IMR-90 (cell line): ENCODE data around the gene KAZN. TPM values are rescaled to one million over a fixed set of nuclear protein-coding genes. Genes with fewer than 3 reads are reported as not detected.

Experiments
- ATAC-seq: fragments of 200-7000 bp; cut with Tn5 transposase; 2 replicates; pipeline ENCODE4 v1.9.1; 2020; ENCODE audit warnings: low read depth, mild to moderate bottlenecking, moderate library complexity
- BruUV-seq: library from RNA; stranded (reverse); fragments of 400-500 nt; replicated peaks from 2 replicates; lab custom pipeline; 2021; lab: Mats Ljungman, UMichigan
- CTCF ChIA-PET: fragments of 300-600 bp; formaldehyde crosslinking; extraction: SDS; loops from one replicate; lab custom pipeline; 2021; ENCODE audit warnings: antibody characterized with exemption; lab: Yijun Ruan, JAX
- POLR2A ChIA-PET: fragments of 300-600 bp; sonication (Branson Sonifier 250); formaldehyde crosslinking; loops from one replicate; lab custom pipeline; 2022; ENCODE audit warnings: antibody characterized with exemption; ENCODE audit not compliant: unreplicated experiment; lab: Charles Lee
- DNase-seq: peaks from one replicate; pipeline ENCODE4 v3.0.0; 2013
- H2AFZ ChIP-seq: replicated peaks from 2 replicates; pipeline ENCODE3; 2013; ENCODE audit warnings: low read length, mild to moderate bottlenecking; ENCODE audit not compliant: poor library complexity
- H2AK5ac ChIP-seq: 2 replicates; pipeline ENCODE4 v1.6.1; 2013; ENCODE audit warnings: low read depth, low read length, inconsistent platforms
- H2AK9ac ChIP-seq: replicated peaks from 2 replicates; pipeline ENCODE3; 2013; ENCODE audit warnings: mild to moderate bottlenecking, low read depth, low read length, moderate library complexity; ENCODE audit not compliant: poor library complexity
- H2BK120ac ChIP-seq: 2 replicates; pipeline ENCODE4 v1.6.1; 2013; ENCODE audit warnings: low read depth, low read length, inconsistent platforms
- H2BK15ac ChIP-seq: 3 replicates; pipeline ENCODE4 v1.6.1; 2013; ENCODE audit warnings: low read depth, low read length, inconsistent platforms
- H2BK20ac ChIP-seq: 2 replicates; pipeline ENCODE4 v1.6.1; 2013; ENCODE audit warnings: low read depth, mild to moderate bottlenecking, inconsistent platforms, low read length, moderate library complexity
- H2BK5ac ChIP-seq: 2 replicates; pipeline ENCODE4 v1.6.1; 2013; ENCODE audit warnings: mild to moderate bottlenecking, low read depth, low read length, inconsistent platforms; ENCODE audit not compliant: poor library complexity, severe bottlenecking
- H3K14ac ChIP-seq: replicated peaks from 2 replicates; pipeline ENCODE4 v1.6.1; 2013; ENCODE audit warnings: low read depth, low read length, inconsistent platforms
- H3K18ac ChIP-seq: 2 replicates; pipeline ENCODE4 v1.6.1; 2013; ENCODE audit warnings: low read depth, low read length, control low read depth
- H3K23ac ChIP-seq: 2 replicates; pipeline ENCODE4 v1.6.1; 2013; ENCODE audit warnings: low read depth, low read length, inconsistent platforms
- H3K27ac ChIP-seq: 2 replicates; pipeline ENCODE4 v1.5.1; 2013; ENCODE audit warnings: mild to moderate bottlenecking, control low read depth, low read length; ENCODE audit not compliant: insufficient read depth
- H3K27me3 ChIP-seq: 2 replicates; pipeline ENCODE4 v1.6.1; 2013; ENCODE audit warnings: low read length; ENCODE audit not compliant: control insufficient read depth, insufficient read depth
- H3K36me3 ChIP-seq: 2 replicates; pipeline ENCODE4 v1.6.1; 2013; ENCODE audit warnings: low read length, mixed read lengths; ENCODE audit not compliant: control insufficient read depth, insufficient read depth
- H3K4ac ChIP-seq: 2 replicates; pipeline ENCODE4 v1.6.1; 2013; ENCODE audit warnings: low read depth, low read length, inconsistent platforms
- H3K4me1 ChIP-seq: 2 replicates; pipeline ENCODE4 v1.6.1; 2013; ENCODE audit warnings: low read length, mixed read lengths; ENCODE audit not compliant: control insufficient read depth, insufficient read depth
- H3K4me2 ChIP-seq: 2 replicates; pipeline ENCODE4 v1.6.1; 2013; ENCODE audit warnings: low read depth, mild to moderate bottlenecking, control low read depth, low read length, moderate library complexity
- H3K4me3 ChIP-seq: 2 replicates; pipeline ENCODE4 v1.5.1; 2013; ENCODE audit warnings: low read depth, mild to moderate bottlenecking, control low read depth, low read length, moderate library complexity; ENCODE audit not compliant: insufficient read depth
- H3K56ac ChIP-seq: 2 replicates; pipeline ENCODE4 v1.6.1; 2013; ENCODE audit warnings: low read length, inconsistent platforms; ENCODE audit not compliant: insufficient read depth; ENCODE audit errors: extremely low read depth
- H3K79me1 ChIP-seq, 2 experiments: 2 replicates each; pipeline ENCODE4 v1.6.1; 2013; ENCODE audit warnings: low read length in 2 of 2, inconsistent platforms in 1 of 2, low read depth in 1 of 2
- H3K9ac ChIP-seq: 2 replicates; pipeline ENCODE4 v1.6.1; 2013; ENCODE audit warnings: low read depth, low read length, control low read depth
- H3K9me1 ChIP-seq: 2 replicates; pipeline ENCODE4 v1.6.1; 2013; ENCODE audit warnings: low read length, inconsistent platforms; ENCODE audit not compliant: insufficient read depth
- H3K9me3 ChIP-seq: 2 replicates; pipeline ENCODE4 v1.6.1; 2013; ENCODE audit warnings: low read length; ENCODE audit not compliant: control insufficient read depth, insufficient read depth
- H4K20me1 ChIP-seq: 2 replicates; pipeline ENCODE4 v1.6.1; 2013; ENCODE audit warnings: low read length, inconsistent platforms; ENCODE audit not compliant: insufficient read depth
- H4K5ac ChIP-seq: 2 replicates; pipeline ENCODE4 v1.6.1; 2013; ENCODE audit warnings: mild to moderate bottlenecking, low read depth, low read length, control low read depth
- H4K8ac ChIP-seq, 2 experiments: 2 replicates each; pipeline ENCODE4 v1.6.1; 2013; ENCODE audit warnings: low read depth in 2 of 2, low read length in 2 of 2, control low read depth in 1 of 2, inconsistent platforms in 1 of 2
- H4K91ac ChIP-seq: 2 replicates; pipeline ENCODE4 v1.6.1; 2013; ENCODE audit warnings: low read depth, low read length, inconsistent platforms; ENCODE audit not compliant: insufficient read depth
- BHLHE40 ChIP-seq: fragments of 150-350 bp; IDR thresholded peaks from 2 replicates; pipeline ENCODE4 v1.6.1; 2016; ENCODE audit warnings: mild to moderate bottlenecking, low read depth, low read length
- CEBPB ChIP-seq: IDR thresholded peaks from 2 replicates; pipeline ENCODE4 v1.6.1; 2012; ENCODE audit warnings: low read depth, low read length, improper control_type of control experiment
- CHD1 ChIP-seq: IDR thresholded peaks from 2 replicates; pipeline ENCODE4 v1.6.1; 2012; ENCODE audit warnings: low read depth, low read length, improper control_type of control experiment
- FOS ChIP-seq: fragments of 150-350 bp; IDR thresholded peaks from 2 replicates; pipeline ENCODE4 v1.6.1; 2016; ENCODE audit warnings: low read depth, low read length
- MAFK ChIP-seq: IDR thresholded peaks from 2 replicates; pipeline ENCODE4 v1.6.1; 2012; ENCODE audit warnings: low read depth, low read length, improper control_type of control experiment
- MAZ ChIP-seq: IDR thresholded peaks from 2 replicates; pipeline ENCODE4 v1.6.1; 2012; ENCODE audit warnings: low read depth, mild to moderate bottlenecking, low read length, improper control_type of control experiment, moderate library complexity, borderline replicate concordance
- MXI1 ChIP-seq: IDR thresholded peaks from 2 replicates; pipeline ENCODE4 v1.6.1; 2012; ENCODE audit warnings: low read depth, mild to moderate bottlenecking, low read length, moderate library complexity, borderline replicate concordance
- NFE2L2 ChIP-seq: fragments of 150-350 bp; IDR thresholded peaks from 2 replicates; pipeline ENCODE4 v1.6.1; 2016; ENCODE audit warnings: low read depth, mild to moderate bottlenecking, low read length
- POLR2A ChIP-seq: IDR thresholded peaks from 2 replicates; pipeline ENCODE4 v1.6.1; 2012; ENCODE audit warnings: mild to moderate bottlenecking, low read depth, low read length
- RAD21 ChIP-seq: IDR thresholded peaks from 2 replicates; pipeline ENCODE4 v1.6.1; 2012; ENCODE audit warnings: low read length, improper control_type of control experiment
- RCOR1 ChIP-seq: IDR thresholded peaks from 2 replicates; pipeline ENCODE4 v1.6.1; 2012; ENCODE audit warnings: mild to moderate bottlenecking, low read length, improper control_type of control experiment; ENCODE audit not compliant: insufficient replicate concordance
- RFX5 ChIP-seq: IDR thresholded peaks from 2 replicates; pipeline ENCODE4 v1.8.0; 2012; ENCODE audit warnings: low read depth, mild to moderate bottlenecking, low read length, moderate library complexity
- SMC3 ChIP-seq: fragments of 150-350 bp; IDR thresholded peaks from 2 replicates; pipeline ENCODE4 v1.6.1; 2016; ENCODE audit warnings: low read depth, mild to moderate bottlenecking, antibody characterized with exemption, low read length, moderate library complexity
- WGBS, 2 experiments: methylation state at CpG; one replicate each; pipeline versions ENCODE4 v1.1.5 to v1.1.7; 2013; ENCODE audit warnings: missing lambda C conversion rate in 2 of 2; ENCODE audit not compliant: insufficient read length in 1 of 2; ENCODE audit errors: extremely low coverage in 2 of 2; 5-methylcytosine and 5-hydroxymethylcytosine counted together
- dilution Hi-C: fragments of 300-500 bp; cut with HindIII; formaldehyde crosslinking; loops from one replicate; pipeline ENCODE4 v1.14.3; 2018; ENCODE audit warnings: low sequenced_read_pairs; ENCODE audit not compliant: unreplicated experiment
- in situ Hi-C: fragments of 300-500 bp; cut with MboI; formaldehyde crosslinking; loops from 3 replicates; pipeline ENCODE4 v1.14.3; 2019; ENCODE audit warnings: low sequenced_read_pairs, inconsistent platforms, mixed read lengths
- intact Hi-C: fragments of 100-400 bp; cut with micrococcal nuclease; formaldehyde crosslinking; loops from 2 replicates; pipeline ENCODE4 v1.10.0; 2022
- polyA plus RNA-seq, 3 experiments: library from polyadenylated mRNA; depleted of rRNA; stranded (reverse); fragments of >200 nt; gene quantifications; 2 replicates each; pipeline ENCODE4 v1.2.3, GENCODE V29; 2012; ENCODE audit warnings: low replicate concordance in 1 of 3
- total RNA-seq: library from RNA; depleted of rRNA; stranded (reverse); fragments of >200 nt; gene quantifications from 2 replicates; pipeline ENCODE4 v1.2.3, GENCODE V29; 2012
- TF ChIP-seq, protein P1 (sequence below): fragments of 150-350 bp; IDR thresholded peaks from 2 replicates; pipeline ENCODE4 v1.6.1; 2016; ENCODE audit warnings: low read depth, mild to moderate bottlenecking, low read length, moderate library complexity, borderline replicate concordance
- TF ChIP-seq, protein P2 (sequence below): conservative IDR thresholded peaks from 2 replicates; pipeline ENCODE4 v1.5.1; 2012; ENCODE audit warnings: mild to moderate bottlenecking, low read depth, low read length, improper control_type of control experiment
- TF ChIP-seq, protein P3 (sequence below): fragments of 150-350 bp; IDR thresholded peaks from 2 replicates; pipeline ENCODE4 v1.6.1; 2017; ENCODE audit warnings: mild to moderate bottlenecking, antibody characterized with exemption, low read length, low read depth

The KAZN gene
- total and polyA plus RNA-seq, 2 of the 4 experiments (the other 2 are of a cell fraction) = 5.2 to 10.5 TPM

DNA sequence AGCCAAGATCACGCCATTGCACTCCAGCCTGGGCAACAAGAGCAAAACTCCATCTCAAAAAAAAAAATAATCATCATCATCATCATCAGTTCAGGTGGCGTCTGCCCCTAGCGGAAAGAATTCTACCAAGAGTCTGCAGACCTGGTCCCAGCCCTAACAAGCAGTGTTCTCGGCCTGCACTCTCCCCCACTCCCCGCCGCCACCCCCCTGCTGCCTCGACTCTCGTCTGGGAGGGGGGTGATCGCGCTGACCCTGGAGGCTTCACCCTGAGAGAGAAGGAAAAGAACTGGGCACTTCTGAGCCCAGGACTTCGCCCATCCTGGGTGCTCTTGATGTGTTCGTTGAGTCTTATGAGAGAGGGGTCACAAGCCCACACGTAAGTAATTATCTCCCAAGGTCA, 394.9 kb downstream of the KAZN start:
- TF ChIP-seq RFX5 (no peak), RAD21 (no peak), FOS (no peak), MAFK (no peak), CHD1 (no peak), POLR2A (no peak), MXI1 (no peak), NFE2L2 (no peak), CEBPB (no peak), MAZ (no peak), RCOR1 (no peak), BHLHE40 (no peak), SMC3 (no peak)
- TF ChIP-seq, protein P1, sequence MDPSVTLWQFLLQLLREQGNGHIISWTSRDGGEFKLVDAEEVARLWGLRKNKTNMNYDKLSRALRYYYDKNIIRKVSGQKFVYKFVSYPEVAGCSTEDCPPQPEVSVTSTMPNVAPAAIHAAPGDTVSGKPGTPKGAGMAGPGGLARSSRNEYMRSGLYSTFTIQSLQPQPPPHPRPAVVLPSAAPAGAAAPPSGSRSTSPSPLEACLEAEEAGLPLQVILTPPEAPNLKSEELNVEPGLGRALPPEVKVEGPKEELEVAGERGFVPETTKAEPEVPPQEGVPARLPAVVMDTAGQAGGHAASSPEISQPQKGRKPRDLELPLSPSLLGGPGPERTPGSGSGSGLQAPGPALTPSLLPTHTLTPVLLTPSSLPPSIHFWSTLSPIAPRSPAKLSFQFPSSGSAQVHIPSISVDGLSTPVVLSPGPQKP = no peak
- TF ChIP-seq, protein P2, sequence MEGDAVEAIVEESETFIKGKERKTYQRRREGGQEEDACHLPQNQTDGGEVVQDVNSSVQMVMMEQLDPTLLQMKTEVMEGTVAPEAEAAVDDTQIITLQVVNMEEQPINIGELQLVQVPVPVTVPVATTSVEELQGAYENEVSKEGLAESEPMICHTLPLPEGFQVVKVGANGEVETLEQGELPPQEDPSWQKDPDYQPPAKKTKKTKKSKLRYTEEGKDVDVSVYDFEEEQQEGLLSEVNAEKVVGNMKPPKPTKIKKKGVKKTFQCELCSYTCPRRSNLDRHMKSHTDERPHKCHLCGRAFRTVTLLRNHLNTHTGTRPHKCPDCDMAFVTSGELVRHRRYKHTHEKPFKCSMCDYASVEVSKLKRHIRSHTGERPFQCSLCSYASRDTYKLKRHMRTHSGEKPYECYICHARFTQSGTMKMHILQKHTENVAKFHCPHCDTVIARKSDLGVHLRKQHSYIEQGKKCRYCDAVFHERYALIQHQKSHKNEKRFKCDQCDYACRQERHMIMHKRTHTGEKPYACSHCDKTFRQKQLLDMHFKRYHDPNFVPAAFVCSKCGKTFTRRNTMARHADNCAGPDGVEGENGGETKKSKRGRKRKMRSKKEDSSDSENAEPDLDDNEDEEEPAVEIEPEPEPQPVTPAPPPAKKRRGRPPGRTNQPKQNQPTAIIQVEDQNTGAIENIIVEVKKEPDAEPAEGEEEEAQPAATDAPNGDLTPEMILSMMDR = no peak
- TF ChIP-seq, protein P3, sequence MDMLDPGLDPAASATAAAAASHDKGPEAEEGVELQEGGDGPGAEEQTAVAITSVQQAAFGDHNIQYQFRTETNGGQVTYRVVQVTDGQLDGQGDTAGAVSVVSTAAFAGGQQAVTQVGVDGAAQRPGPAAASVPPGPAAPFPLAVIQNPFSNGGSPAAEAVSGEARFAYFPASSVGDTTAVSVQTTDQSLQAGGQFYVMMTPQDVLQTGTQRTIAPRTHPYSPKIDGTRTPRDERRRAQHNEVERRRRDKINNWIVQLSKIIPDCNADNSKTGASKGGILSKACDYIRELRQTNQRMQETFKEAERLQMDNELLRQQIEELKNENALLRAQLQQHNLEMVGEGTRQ = no peak
- CTCF ChIA-PET = no interaction called here

More for the DNA sequence above, 394.9 kb downstream of the KAZN start:
- H3K27ac ChIP-seq = no peak overlapping the region
- no peak overlapping the region for H2AK5ac ChIP-seq
- DNase-seq (no peak), ATAC-seq (no peak)
- H3K36me3 ChIP-seq = no peaks in the 10 kb centered on the region
- no peaks in the 10 kb centered on the region for H3K9me3 ChIP-seq
- no peaks in the 10 kb centered on the region for H3K27me3 ChIP-seq
- peaks cover 18 to 78% of the 10 kb centered on the region in 2 experiments for H3K79me1 ChIP-seq
- H2BK20ac ChIP-seq = no peak overlapping the region
- H3K23ac ChIP-seq = no peak overlapping the region
- WGBS, 2 experiments = no CpG with 5 or more reads among the region's 13 CpGs
- POLR2A ChIA-PET = no interaction called here
- peaks cover 40% of the 10 kb centered on the region for H3K9me1 ChIP-seq
- H3K4me1 ChIP-seq = peaks cover 21% of the 10 kb centered on the region
- H3K18ac ChIP-seq = no peak overlapping the region
- H3K4ac ChIP-seq = no peak overlapping the region
- intact Hi-C loops = no loop called here
- no TSS peak for BruUV-seq
- H2AK9ac ChIP-seq = no peak overlapping the region
- in situ Hi-C loops = no loop called here
- H2BK5ac ChIP-seq = no peak overlapping the region
- H2BK120ac ChIP-seq = no peak overlapping the region
- H4K8ac ChIP-seq = no peak overlapping the region
- no peak overlapping the region for H4K5ac ChIP-seq
- peaks cover 25% of the 10 kb centered on the region for H4K20me1 ChIP-seq
- dilution Hi-C loops = no loop called here
- no peak overlapping the region for H3K4me3 ChIP-seq
- H3K14ac ChIP-seq = no peak overlapping the region
- no peak overlapping the region for H3K56ac ChIP-seq
- H3K4me2 ChIP-seq = no peak overlapping the region
- no peak overlapping the region for H4K91ac ChIP-seq
- no peak overlapping the region for H2BK15ac ChIP-seq
- H2AFZ ChIP-seq = no peak overlapping the region
- no peak overlapping the region for H3K9ac ChIP-seq
